Right ventricle myocardium inferior (tissue), 1 donor: Measurements from ENCODE around the gene TTC39A. TPM values are rescaled to one million over a fixed set of nuclear protein-coding genes. Genes with fewer than 3 reads are reported as not detected.
"Not testable (repeated sequence)": the region's sequence is repeated elsewhere in the genome, so short reads cannot be mapped to it uniquely, and the experiment has no call there.

Experiments
- ATAC-seq: fragments of 200-7000 bp; cut with Tn5 transposase; one replicate; pipeline ENCODE4 v1.9.1; 2020; ENCODE audit warnings: mild to moderate bottlenecking, moderate library complexity
- DNase-seq: peaks from one replicate; pipeline ENCODE4 v3.0.0; 2021; ENCODE audit errors: missing footprints
- intact Hi-C: fragments of 100-400 bp; cut with DNase I; formaldehyde crosslinking; loops from one replicate; pipeline ENCODE4 v1.11.0; 2022
- total RNA-seq: library from RNA; stranded (reverse); fragmentation: NEBNext Ultra II Directional; extraction: Animal tissue kit (Norgen Biotek cat#: 25700); gene quantifications from one replicate; pipeline ENCODE4 v1.2.1, GENCODE V29; 2021
- donor health status: DM: no; HTN: yes; CAD: no; lungs with severe emphysema.

TTC39A gene
- total RNA-seq, 1 donor from 2014 or later: 22.7 TPM

- ATAC-seq (no peak), DNase-seq (no peak)
- intact Hi-C loops: no loop called here
These were observed 12.3 kb upstream of the TTC39A start for GRCh38 chr1:51342591-51343206.

GRCh38 chr1:51341876-51342496 lies 11.6 kb upstream of the TTC39A start:
- ATAC-seq (no peak), DNase-seq (no peak)
- intact Hi-C loops: no loop called here

DNA sequence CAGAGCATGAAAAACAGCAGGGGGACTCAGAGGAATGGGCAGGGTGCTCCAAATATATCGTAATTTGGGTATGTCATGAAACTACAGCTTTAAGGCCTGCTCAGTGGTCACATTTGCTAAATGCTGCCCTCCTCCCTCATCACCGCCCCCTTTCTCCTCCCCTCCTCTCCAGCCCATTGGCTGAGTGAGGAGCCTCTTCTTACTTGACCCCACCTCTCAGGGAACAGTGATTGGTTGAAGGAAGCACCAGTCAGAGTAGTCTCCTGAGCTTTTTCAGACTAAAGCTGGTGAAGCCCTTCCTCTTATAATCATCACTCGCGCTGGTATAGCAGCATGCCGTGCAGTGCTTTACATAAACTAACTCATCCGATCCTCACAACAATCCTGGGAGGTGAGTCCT lies 10.0 kb upstream of the TTC39A start:
- DNase-seq (no peak), ATAC-seq (no peak)
- intact Hi-C loops: no loop called here

DNA sequence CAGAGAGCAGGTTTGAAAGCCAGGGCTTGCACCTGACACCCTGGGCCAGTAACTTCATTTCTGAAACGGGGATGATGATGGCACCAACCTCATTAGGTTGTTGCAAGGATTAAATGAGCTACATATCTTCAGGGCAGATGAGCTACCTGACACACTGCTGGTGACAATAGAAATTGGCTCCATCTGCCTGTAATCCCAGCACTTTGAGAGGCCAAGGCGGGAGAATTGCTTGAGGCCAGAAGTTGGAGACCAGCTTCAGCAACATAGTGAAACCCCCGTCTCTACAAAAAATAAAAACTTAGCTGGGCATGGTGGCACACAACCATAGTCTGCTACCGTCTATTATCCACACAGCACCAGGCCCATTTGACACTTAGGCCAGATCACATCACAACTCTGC lies 6.3 kb upstream of the TTC39A start:
- intact Hi-C loops: no loop called here
- no peak for DNase-seq
- ATAC-seq: no peak

GRCh38 chr1:51336004-51336403 lies 5.6 kb upstream of the TTC39A start:
- intact Hi-C loops: no loop called here
- ATAC-seq (no peak), DNase-seq (no peak)

- intact Hi-C loops: no loop called here
- ATAC-seq (peak; percentile 42), DNase-seq (no peak)
These were observed 1.1 kb upstream of the TTC39A start for GRCh38 chr1:51331206-51332100.

DNA sequence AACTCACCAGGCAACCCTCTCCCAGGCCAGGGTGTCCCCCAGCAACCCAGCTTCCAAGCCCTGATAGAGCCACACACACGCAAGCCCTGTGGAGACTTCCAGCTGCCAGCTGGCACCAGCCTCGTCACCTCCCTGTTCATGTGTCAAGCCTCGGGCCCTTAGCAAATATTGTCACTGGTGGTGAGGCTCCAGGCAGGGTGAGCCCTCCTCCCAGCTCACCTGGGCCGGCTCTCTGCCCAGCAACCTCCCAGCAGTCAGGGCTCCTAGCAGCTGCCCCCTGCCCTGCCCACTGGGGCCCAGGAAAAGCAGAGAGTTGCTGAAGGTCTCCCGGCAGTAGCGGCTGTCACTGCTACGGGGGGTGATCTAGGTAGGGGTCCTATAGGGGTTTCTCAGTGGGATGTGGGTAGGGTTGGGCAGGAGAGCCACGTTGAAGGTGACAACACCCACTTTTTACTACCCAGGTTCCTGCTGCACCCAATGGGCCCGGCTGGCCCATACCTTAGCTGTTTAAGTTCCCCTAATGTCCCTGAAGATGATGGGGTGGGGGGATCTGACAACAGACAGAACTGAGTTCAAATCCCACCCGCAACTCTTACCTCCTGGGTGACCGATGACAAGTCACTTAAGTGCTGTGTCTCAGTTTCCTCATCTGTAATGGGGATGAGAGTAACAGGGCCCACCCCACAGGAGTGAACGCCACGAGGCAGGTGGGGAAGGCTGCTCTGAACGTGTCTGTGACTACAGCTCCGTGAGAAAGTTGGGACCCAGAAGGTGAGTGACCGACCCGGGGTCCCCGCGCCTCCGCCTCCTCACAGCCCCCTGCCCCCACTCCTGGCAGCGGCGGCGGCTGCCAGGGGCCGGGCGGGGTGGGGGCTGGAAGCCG lies 678 bp downstream of the TTC39A start:
- intact Hi-C loops: no loop called here

DNA sequence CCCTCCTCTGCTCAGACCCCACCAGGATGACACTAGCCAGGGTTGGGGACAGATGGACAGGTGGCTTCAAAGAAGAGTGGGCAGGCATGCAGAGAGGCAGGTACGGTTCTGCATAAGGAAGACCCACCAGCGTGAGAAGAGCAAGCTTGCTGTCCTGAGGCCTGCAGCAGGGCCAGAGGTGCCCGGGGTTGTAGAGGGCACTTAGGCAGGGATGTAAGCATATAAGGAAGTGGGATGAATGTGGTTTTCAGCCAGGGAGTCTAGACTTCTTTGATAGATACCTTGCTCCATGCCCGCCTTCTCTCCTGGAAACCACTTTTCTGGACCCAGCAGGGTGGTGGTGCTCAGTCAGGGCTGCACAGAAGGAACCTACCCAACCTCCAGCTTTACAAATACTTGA lies 1.4 kb downstream of the TTC39A start:
- intact Hi-C loops: no loop called here
- DNase-seq (no peak), ATAC-seq (no peak)

More for the DNA sequence above, 678 bp downstream of the TTC39A start:
- DNase-seq (peak; percentile 78), ATAC-seq (peak; percentile 78)

DNA sequence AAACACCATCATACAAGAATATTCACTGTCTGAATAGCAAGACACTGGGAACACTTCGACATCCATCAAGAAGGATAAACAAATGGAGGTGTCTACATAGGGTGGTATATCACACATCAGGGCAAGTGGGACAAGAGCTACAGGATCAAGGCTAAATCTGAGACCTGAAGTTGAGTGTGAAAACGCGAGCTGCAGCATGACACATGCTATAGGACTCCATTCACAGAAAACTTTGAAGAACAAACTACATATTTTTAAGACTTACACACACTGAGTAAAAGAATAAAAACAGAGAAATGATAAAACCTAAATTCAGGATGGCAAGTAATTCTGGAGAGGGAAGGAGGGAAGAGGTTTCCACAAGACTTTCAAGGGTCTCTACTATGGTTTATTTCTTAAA lies 2.1 kb downstream of the TTC39A start:
- ATAC-seq (no peak), DNase-seq (no peak)
- intact Hi-C loops: no loop called here

- intact Hi-C loops: no loop called here
- ATAC-seq (no peak), DNase-seq (no peak)
These were observed 3.0 kb downstream of the TTC39A start for GRCh38 chr1:51327386-51327785.

DNA sequence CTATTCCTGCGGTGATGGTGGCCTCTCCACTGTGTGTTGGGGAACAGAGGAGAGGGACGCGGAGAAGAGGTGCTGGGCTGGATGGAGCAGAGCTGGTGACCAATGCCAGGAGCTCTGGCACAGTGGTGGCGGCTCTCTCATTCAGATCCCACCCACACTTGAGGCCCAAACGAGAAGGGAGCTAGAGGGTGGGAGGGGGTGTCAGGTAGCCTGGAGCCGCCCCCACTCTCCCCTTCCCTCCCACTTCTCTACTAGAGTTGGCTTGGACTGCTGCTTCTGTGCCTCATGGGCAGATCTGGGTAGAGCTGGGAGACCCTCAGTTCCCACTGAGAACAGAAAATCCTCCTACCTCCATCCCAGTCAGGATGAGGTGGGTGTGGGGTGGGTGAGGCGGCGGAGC lies 3.5 kb downstream of the TTC39A start:
- no peak for ATAC-seq
- no peak for DNase-seq
- intact Hi-C loops: no loop called here

DNA sequence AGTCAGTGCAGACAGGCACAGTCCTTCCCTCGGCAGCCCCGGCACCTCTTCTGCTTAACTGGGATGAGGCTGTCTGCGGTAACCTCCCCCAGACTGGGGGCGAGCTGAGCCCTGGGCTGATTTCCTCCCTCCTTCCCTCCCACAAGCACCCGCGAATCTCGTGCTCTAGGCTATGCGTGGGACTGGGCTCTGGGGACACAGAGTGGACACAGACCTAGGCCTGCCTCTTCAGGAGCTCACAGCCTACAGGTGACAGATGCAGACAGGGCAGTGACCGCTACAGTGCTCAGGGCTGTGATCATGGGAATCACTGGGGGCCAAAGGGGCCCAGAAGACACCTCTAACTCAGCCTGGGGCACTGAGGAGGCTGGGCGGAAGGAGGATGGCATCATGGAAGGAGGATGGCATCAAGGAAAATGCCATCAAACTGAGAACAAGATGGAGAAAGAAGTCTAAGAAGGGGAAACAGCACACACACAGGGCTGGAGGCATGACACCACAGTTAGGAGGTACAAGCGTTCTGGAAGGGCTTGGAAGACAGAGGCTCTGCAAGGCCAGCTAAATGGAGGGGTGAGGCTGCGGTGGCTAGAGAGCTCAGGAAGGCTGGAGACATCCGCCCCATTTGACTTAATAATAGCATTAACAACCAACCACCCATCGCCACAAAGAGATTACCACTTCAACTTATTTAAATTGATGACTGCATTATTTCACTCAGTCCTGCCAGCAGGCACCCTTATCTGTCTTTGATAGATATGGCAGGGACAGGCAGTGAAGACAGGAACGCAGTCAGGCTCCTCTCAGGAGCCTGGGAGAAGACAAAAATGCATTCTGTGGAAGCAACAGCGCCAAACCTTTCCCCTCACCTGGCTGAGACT lies 4.2 kb downstream of the TTC39A start:
- ATAC-seq (peak; percentile 40), DNase-seq (no peak)
- intact Hi-C loops: no loop called here

DNA sequence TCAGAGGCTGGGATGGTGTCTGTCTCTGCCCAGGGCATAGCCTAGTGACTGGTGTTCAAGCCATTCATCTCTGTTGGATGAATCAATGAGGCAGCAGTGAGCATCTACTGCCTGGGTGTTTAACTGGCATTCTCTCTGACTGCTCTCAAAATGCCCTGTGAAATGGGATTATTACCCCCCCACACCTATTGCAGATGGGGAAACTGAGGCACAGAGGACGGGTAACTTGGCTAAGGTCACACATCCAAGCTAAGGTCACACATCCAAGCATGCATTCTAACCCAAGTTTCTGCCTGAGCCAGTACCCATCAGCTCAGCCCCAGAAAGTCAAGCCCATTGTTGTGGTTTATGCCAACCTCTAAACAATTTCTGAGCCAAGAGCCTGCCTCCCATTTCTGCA lies 5.0 kb downstream of the TTC39A start:
- intact Hi-C loops: no loop called here
- ATAC-seq (no peak), DNase-seq (no peak)

DNA sequence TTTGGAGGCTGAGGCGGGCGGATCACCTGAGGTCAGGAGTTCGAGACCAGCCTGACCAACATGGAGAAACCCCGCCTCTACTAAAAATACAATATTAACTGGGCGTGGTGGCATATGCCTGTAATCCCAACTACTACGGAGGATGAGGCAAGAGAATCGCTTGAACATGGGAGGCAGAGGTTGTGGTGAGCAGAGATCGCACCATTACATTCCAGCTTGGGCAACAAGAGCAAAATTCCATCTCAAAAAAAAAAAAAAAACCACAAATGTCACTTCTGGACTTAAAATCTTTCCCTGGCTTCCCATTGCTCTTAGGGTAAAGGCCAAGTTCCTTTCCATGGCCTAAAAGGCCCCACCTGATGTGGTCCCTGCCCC lies 5.4 kb downstream of the TTC39A start:
- intact Hi-C loops, DNase-seq, ATAC-seq: not testable (repeated sequence)

GRCh38 chr1:51324251-51325010 lies 5.9 kb downstream of the TTC39A start:
- intact Hi-C loops: no loop called here
- DNase-seq (no peak), ATAC-seq (no peak)

- intact Hi-C loops: no loop called here
- no peak for DNase-seq
- ATAC-seq: no peak
These were observed 6.6 kb downstream of the TTC39A start for GRCh38 chr1:51323778-51324177.

DNA sequence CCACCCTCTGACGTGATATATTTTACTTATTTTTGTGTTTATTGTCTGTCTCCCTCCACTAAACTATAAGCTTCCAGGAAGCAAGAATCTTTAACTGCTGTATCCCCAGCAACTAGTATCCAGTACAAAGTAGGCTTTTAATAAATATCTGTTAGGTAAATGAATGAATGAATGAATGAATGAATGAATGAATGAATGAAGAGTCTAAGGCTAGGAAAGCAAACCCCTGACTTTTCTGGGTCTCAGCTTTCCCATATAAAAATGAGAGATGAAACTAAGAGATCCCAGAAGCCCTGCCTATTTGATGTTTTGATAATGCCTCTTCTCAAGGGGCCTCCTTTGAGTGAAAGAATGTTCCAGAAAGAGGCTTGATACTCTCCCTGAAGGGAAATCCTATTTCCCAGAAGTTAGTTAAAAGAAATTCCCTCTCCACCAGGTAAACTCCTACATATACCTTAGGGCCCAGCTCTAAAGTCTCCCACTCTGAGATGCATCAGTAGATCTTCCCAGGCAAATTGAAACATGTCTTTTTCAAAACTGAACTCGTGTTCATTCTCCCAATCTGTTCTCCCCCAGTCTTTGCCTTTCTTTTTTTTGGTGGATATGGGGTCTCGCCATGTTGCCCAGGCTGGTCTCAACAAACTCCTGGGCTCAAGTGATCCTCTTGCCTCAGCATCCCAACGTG lies 7.8 kb downstream of the TTC39A start:
- intact Hi-C loops: no loop called here
- no peak for ATAC-seq
- no peak for DNase-seq
